Stimulated activated effector memory CD8-positive, alpha-beta T cell treated with anti-CD3 and anti-CD28 coated beads, Interleukin-12 subunit alpha, Interleukin-12 subunit beta, amount 100 ng/mL, for 72 hours (primary cell): ENCODE measurements around the gene B3GALT2.
A peak's percentile ranks its signal among the peaks of the same experiment; 100 is the strongest.

Source experiments
- ATAC-seq: fragments of 150-1000 bp; cut with Tn5 transposase; 2 replicates; pipeline ENCODE4 v1.10.0; 2021
- DNase-seq, 2 donors: peaks; one replicate each; pipeline ENCODE4 v3.0.0; 2021 to 2022; ENCODE audit warnings: low spot score in 2 of 2
- H3K27ac Mint-ChIP-seq: one replicate; pipeline ENCODE4 v1.8.0; 2022; ENCODE audit warnings: mild to moderate bottlenecking, mixed read lengths
- H3K36me3 Mint-ChIP-seq: one replicate; pipeline ENCODE4 v1.8.0; 2022; ENCODE audit warnings: mild to moderate bottlenecking, mixed read lengths
- H3K4me1 Mint-ChIP-seq: one replicate; pipeline ENCODE4 v1.8.0; 2022; ENCODE audit warnings: mixed read lengths
- H3K4me3 Mint-ChIP-seq: one replicate; pipeline ENCODE4 v1.8.0; 2022; ENCODE audit warnings: mild to moderate bottlenecking, mixed read lengths
- H3K9me3 Mint-ChIP-seq: one replicate; pipeline ENCODE4 v1.8.0; 2022; ENCODE audit warnings: mixed read lengths

The B3GALT2 gene

GRCh38 chr1:193143285-193143684 is 43.1 kb downstream of the B3GALT2 start:
- peaks cover 18% of the 10 kb centered on the region for H3K4me1 Mint-ChIP-seq
- no peak overlapping the region for H3K4me3 Mint-ChIP-seq
- no peak for ATAC-seq
- H3K9me3 Mint-ChIP-seq: no peaks in the 10 kb centered on the region
- no peak for DNase-seq
- H3K27ac Mint-ChIP-seq: no peak overlapping the region
- H3K36me3 Mint-ChIP-seq: peaks cover 99% of the 10 kb centered on the region

GRCh38 chr1:193142409-193142808 is 44.0 kb downstream of the B3GALT2 start:
- Mint-ChIP-seq H3K9me3 (no peaks in the 10 kb centered on the region), H3K36me3 (peaks cover 99% of the 10 kb centered on the region), H3K4me1 (peaks cover 18% of the 10 kb centered on the region), H3K4me3 (no peak overlapping the region), H3K27ac (no peak overlapping the region)
- DNase-seq (no peak), ATAC-seq (no peak)

DNA sequence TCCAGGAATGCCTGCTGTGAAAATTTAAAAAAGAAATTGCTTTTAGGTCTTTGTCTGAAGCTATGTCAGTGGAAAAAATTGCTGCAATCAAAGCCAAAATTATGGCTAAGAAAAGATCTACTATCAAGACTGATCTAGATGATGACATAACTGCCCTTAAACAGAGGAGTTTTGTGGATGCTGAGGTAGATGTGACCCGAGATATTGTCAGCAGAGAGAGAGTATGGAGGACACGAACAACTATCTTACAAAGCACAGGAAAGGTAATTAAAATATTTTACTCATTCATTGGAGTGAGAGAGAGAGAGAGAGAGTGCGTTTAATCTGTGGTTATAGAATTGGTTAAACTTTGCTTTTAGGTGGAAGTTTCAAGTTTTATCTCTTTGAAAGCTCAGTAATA is 44.6 kb downstream of the B3GALT2 start:
- peaks cover 18% of the 10 kb centered on the region for H3K4me1 Mint-ChIP-seq
- ATAC-seq (peak; percentile 54), DNase-seq (no peak)
- H3K4me3 Mint-ChIP-seq: no peak overlapping the region
- no peak overlapping the region for H3K27ac Mint-ChIP-seq
- H3K36me3 Mint-ChIP-seq: peaks cover 99% of the 10 kb centered on the region
- no peaks in the 10 kb centered on the region for H3K9me3 Mint-ChIP-seq

DNA sequence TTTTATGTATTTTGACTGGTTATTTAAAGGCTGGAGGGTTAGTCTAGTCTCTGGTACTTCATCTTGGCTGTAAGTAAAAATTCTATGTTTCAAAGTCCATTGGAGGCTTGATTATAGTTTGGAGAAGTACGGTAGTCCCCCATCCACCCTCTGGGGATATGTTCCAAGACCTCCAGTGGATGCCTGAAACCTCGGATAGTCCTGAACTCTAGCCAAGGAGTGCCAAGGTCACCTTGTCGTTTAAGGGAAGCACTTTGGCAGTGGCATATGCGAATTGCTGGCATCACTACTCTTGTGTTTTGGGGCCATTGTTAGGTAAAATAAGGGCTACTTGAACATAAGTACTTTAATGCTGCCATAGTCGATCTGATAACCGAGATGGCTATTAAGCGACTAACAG is 46.2 kb downstream of the B3GALT2 start:
- DNase-seq (no peak), ATAC-seq (no peak)
- H3K9me3 Mint-ChIP-seq: no peaks in the 10 kb centered on the region
- peak overlapping the region; percentile 6 for H3K27ac Mint-ChIP-seq
- H3K36me3 Mint-ChIP-seq: peaks cover 100% of the 10 kb centered on the region
- H3K4me3 Mint-ChIP-seq: no peak overlapping the region
- peaks cover 18% of the 10 kb centered on the region for H3K4me1 Mint-ChIP-seq

- DNase-seq (no peak), ATAC-seq (peak; percentile 77)
- peaks cover 100% of the 10 kb centered on the region for H3K36me3 Mint-ChIP-seq
- no peaks in the 10 kb centered on the region for H3K9me3 Mint-ChIP-seq
- H3K4me1 Mint-ChIP-seq: peaks cover 25% of the 10 kb centered on the region
- no peak overlapping the region for H3K4me3 Mint-ChIP-seq
- H3K27ac Mint-ChIP-seq: peak overlapping the region; percentile 27
Measured at GRCh38 chr1:193131266-193131860, 55.0 kb downstream of the B3GALT2 start.
